Erythroblast (primary cell): ENCODE data around the gene ATAT1.

ENCODE experiments used
- GATA1 ChIP-seq: IDR thresholded peaks from 2 replicates; pipeline ENCODE4 v1.6.1; 2011; ENCODE audit warnings: low read depth, mild to moderate bottlenecking, control low read depth, low read length, moderate library complexity
- POLR2A ChIP-seq: IDR thresholded peaks from 2 replicates; pipeline ENCODE4 v1.6.1; 2011; ENCODE audit warnings: mild to moderate bottlenecking, low read length

DNA sequence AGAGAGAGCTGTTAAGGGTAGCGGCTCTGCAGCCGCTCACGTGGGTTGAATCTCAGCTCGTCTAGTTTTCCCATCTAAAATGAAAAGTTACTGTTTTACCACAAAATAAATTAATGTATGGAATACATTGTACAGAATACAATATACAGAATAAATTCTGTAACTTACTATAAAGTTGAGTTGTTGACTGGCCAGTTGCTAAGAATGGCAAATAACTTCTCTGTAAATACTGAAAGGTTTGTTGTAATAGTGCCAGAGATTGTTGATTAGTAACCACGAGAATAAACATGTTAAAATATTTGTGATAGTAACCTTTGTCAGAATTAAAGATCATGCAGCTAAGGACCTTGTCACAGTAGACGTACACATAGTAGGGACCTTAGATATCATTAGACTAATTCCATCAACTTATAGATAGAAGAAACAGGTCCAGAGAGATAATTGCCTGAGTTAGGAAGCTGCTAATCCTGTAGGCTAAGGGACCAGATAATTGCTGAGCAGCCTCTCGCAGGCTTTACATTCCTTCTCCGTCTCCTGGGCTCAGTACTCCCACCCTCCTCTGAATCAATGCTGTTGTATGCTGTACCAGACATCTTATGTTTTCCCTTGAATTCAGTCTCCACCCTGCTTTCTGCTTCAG, 64.7 kb downstream of the ATAT1 start:
- peak; percentile 9 for TF ChIP-seq POLR2A
- TF ChIP-seq GATA1 = no peak
